K562 (cell line): ENCODE data around the gene NTPCR. TPM values are rescaled to one million over a fixed set of nuclear protein-coding genes. Genes with fewer than 3 reads are reported as not detected.

Source experiments
- ATAC-seq: fragments of 200-7000 bp; cut with Tn5 transposase; 3 replicates; pipeline ENCODE4 v1.9.1; 2020; ENCODE audit warnings: moderate library complexity
- BruUV-seq: library from RNA; stranded (reverse); fragments of 400-500 nt; replicated peaks from 2 replicates; lab custom pipeline; 2021; lab: Mats Ljungman, UMichigan
- CTCF ChIA-PET: fragments of 300-600 bp; formaldehyde crosslinking; extraction: SDS; loops from one replicate; lab custom pipeline; 2021; ENCODE audit warnings: low intra/inter-chr PET ratio; lab: Yijun Ruan, JAX
- POLR2A ChIA-PET: fragments of 300-600, 350-650 bp; sonication (Branson Sonifier 250); formaldehyde crosslinking; extraction: SDS; loops from one replicate; lab custom pipeline; 2021; ENCODE audit warnings: antibody characterized with exemption, inconsistent platforms; lab: Yijun Ruan, JAX
- DNase-seq, 4 experiments: peaks; one replicate each; pipeline versions ENCODE4 v3.0.0 to v3.0.0-alpha.2; 2011 to 2018; ENCODE audit warnings: low spot score in 3 of 4, mixed read lengths in 3 of 4; ENCODE audit errors: extremely low read depth in 1 of 4
- FAIRE-seq: peaks from 2 replicates; lab custom pipeline; 2011; peaks lifted over from hg19 to GRCh38; lab: Jason Lieb, UNC
- H2AFZ ChIP-seq: 2 replicates; pipeline ENCODE4 v1.6.0; 2011; ENCODE audit warnings: low read depth, low read length, control low read depth, inconsistent platforms
- H3K27ac ChIP-seq: fragments of 200-600 bp; 3 replicates; pipeline ENCODE4 v1.8.0; 2011; ENCODE audit warnings: low read depth, mild to moderate bottlenecking, control low read depth, inconsistent platforms, low read length, moderate library complexity, mixed read lengths; ENCODE audit errors: extremely low read depth
- H3K27me3 ChIP-seq, 2 experiments: fragments of 300-600 bp in 1 of 2; 2 replicates in 1 of 2; 3 replicates in 1 of 2; pipeline versions ENCODE4 v1.6.0 to v1.8.0; 2011; ENCODE audit warnings: inconsistent platforms in 2 of 2, low read length in 2 of 2, mild to moderate bottlenecking in 1 of 2, mixed read lengths in 1 of 2, moderate library complexity in 1 of 2; ENCODE audit not compliant: control insufficient read depth in 2 of 2, insufficient read depth in 2 of 2
- H3K36me3 ChIP-seq: fragments of 300-600 bp; 3 replicates; pipeline ENCODE4 v1.8.0; 2011; ENCODE audit warnings: mild to moderate bottlenecking, low read length, inconsistent platforms; ENCODE audit not compliant: control insufficient read depth, insufficient read depth
- H3K4me1 ChIP-seq, 2 experiments: fragments of 200-600 bp in 1 of 2; replicated peaks in 1 of 2; 2 replicates in 1 of 2; 3 replicates in 1 of 2; pipeline versions ENCODE4 v1.5.1 to v1.8.0; 2011; ENCODE audit warnings: inconsistent platforms in 2 of 2, low read length in 2 of 2, mild to moderate bottlenecking in 1 of 2, mixed read lengths in 1 of 2, moderate library complexity in 1 of 2; ENCODE audit not compliant: control insufficient read depth in 2 of 2, insufficient read depth in 2 of 2
- H3K4me2 ChIP-seq: 2 replicates; pipeline ENCODE4 v1.6.1; 2011; ENCODE audit warnings: low read length, control low read depth, inconsistent platforms, mixed read lengths; ENCODE audit not compliant: insufficient read depth
- H3K4me3 ChIP-seq: fragments of 200-600 bp; sonication (generic), shearing (Covaris generic); 2 replicates; pipeline ENCODE4 v1.5.1; 2016; ENCODE audit warnings: control low read depth, inconsistent platforms
- H3K79me2 ChIP-seq: fragments of 200-600 bp; 3 replicates; pipeline ENCODE4 v1.8.0; 2011; ENCODE audit warnings: low read length, inconsistent platforms; ENCODE audit not compliant: control insufficient read depth, insufficient read depth
- H3K9ac ChIP-seq, 2 experiments: 2 replicates each; pipeline versions ENCODE4 v1.6.0 to v1.6.1; 2011; ENCODE audit warnings: low read depth in 2 of 2, low read length in 2 of 2, control low read depth in 1 of 2, inconsistent platforms in 1 of 2, mild to moderate bottlenecking in 1 of 2, mixed read lengths in 1 of 2; ENCODE audit not compliant: insufficient read depth in 1 of 2
- H3K9me1 ChIP-seq: one replicate; pipeline ENCODE4 v1.6.0; 2011; ENCODE audit warnings: inconsistent platforms, mild to moderate bottlenecking, low read length, moderate library complexity; ENCODE audit not compliant: control insufficient read depth, insufficient read depth
- H3K9me3 ChIP-seq: replicated peaks from 2 replicates; pipeline ENCODE4 v1.5.1; 2011; ENCODE audit warnings: low read depth, low read length, inconsistent platforms; ENCODE audit not compliant: control insufficient read depth, insufficient read depth
- H4K20me1 ChIP-seq: replicated peaks from 2 replicates; pipeline ENCODE4 v1.6.1; 2011; ENCODE audit warnings: low read length, inconsistent platforms, mixed read lengths; ENCODE audit not compliant: control insufficient read depth, insufficient read depth
- ARHGAP35 ChIP-seq: fragments of 450-650 bp; IDR thresholded peaks from 2 replicates; pipeline ENCODE4 v1.6.1; 2018; ENCODE audit not compliant: partially characterized antibody
- BHLHE40 ChIP-seq: IDR thresholded peaks from 2 replicates; pipeline ENCODE4 v1.6.1; 2011; ENCODE audit warnings: low read length, improper control_type of control experiment
- BRD9 ChIP-seq: fragments of 450-650 bp; IDR thresholded peaks from 2 replicates; pipeline ENCODE4 v1.6.1; 2018; ENCODE audit warnings: low read depth; ENCODE audit not compliant: partially characterized antibody
- CBX1 ChIP-seq: sonication (generic); IDR thresholded peaks from 2 replicates; pipeline ENCODE4 v1.6.1; 2016; ENCODE audit warnings: antibody characterized with exemption, low read depth, mild to moderate bottlenecking
- CBX3 ChIP-seq, 2 experiments: IDR thresholded peaks; 1 replicate in 1 of 2; 2 replicates in 1 of 2; pipeline ENCODE4 v1.6.1; 2012; ENCODE audit warnings: inconsistent platforms in 2 of 2, low read length in 2 of 2, borderline replicate concordance in 1 of 2, control low read depth in 1 of 2
- HMG20B ChIP-seq: fragments of 250-450 bp; sonication (Bioruptor Pico); IDR thresholded peaks from 2 replicates; pipeline ENCODE4 v1.5.0; 2021; ENCODE audit warnings: mild to moderate bottlenecking
- HNRNPUL1 ChIP-seq: fragments of 200-400 bp; formaldehyde crosslinking; IDR thresholded peaks from 2 replicates; pipeline ENCODE4 v1.6.1; 2017; ENCODE audit warnings: low read length
- NR2F6 ChIP-seq: fragments of 450-650 bp; formaldehyde crosslinking; IDR thresholded peaks from 2 replicates; pipeline ENCODE4 v1.4.0; 2020; ENCODE audit warnings: mild to moderate bottlenecking
- RBFOX2 ChIP-seq: fragments of 200-400 bp; formaldehyde crosslinking; IDR thresholded peaks from 2 replicates; pipeline ENCODE4 v1.6.1; 2017; ENCODE audit warnings: low read depth, mild to moderate bottlenecking, low read length, moderate library complexity
- SIRT6 ChIP-seq: IDR thresholded peaks from one replicate; pipeline ENCODE4 v1.6.1; 2012; ENCODE audit warnings: low read depth, mild to moderate bottlenecking, control low read depth, inconsistent platforms, low read length, moderate library complexity
- STAT5A ChIP-seq: IDR thresholded peaks from 2 replicates; pipeline ENCODE4 v1.6.1; 2012; ENCODE audit warnings: low read length, inconsistent platforms, borderline replicate concordance
- TAF15 ChIP-seq: fragments of 200-400 bp; formaldehyde crosslinking; IDR thresholded peaks from 2 replicates; pipeline ENCODE4 v1.6.1; 2017; ENCODE audit warnings: mild to moderate bottlenecking, low read depth, low read length, moderate library complexity
- TAF7 ChIP-seq: fragments of 450-650 bp; IDR thresholded peaks from 2 replicates; pipeline ENCODE4 v1.6.1; 2016; ENCODE audit warnings: missing genetic modification characterization, missing compliant biosample characterization
- ZBTB26 ChIP-seq: fragments of 450-650 bp; formaldehyde crosslinking; IDR thresholded peaks from 2 replicates; pipeline ENCODE4 v1.4.0; 2022; ENCODE audit warnings: missing genetic modification characterization
- ZBTB43 ChIP-seq: sonication (generic); formaldehyde crosslinking; IDR thresholded peaks from 2 replicates; pipeline ENCODE4 v1.8.0; 2023; ENCODE audit warnings: mild to moderate bottlenecking, missing genetic modification reagents
- ZNF57 ChIP-seq: fragments of 450-650 bp; formaldehyde crosslinking; IDR thresholded peaks from 2 replicates; pipeline ENCODE4 v1.4.0; 2020; ENCODE audit warnings: mild to moderate bottlenecking, moderate library complexity
- ZNF785 ChIP-seq: fragments of 250-450 bp; sonication (Bioruptor Pico); IDR thresholded peaks from 2 replicates; pipeline ENCODE4 v1.4.0; 2020; ENCODE audit warnings: mild to moderate bottlenecking
- WGBS: fragments of 100-300 bp; shearing (Covaris generic); methylation state at CpG from one replicate; pipeline ENCODE4 v1.1.6; 2016; ENCODE audit warnings: low coverage, mixed read lengths; ENCODE audit not compliant: insufficient coverage; ENCODE audit errors: missing lambda C conversion rate; 5-methylcytosine and 5-hydroxymethylcytosine counted together
- in situ Hi-C: fragments of 300-500 bp; cut with MboI; formaldehyde crosslinking; loops from 4 replicates; pipeline ENCODE4 v1.15.0; 2018; ENCODE audit warnings: inconsistent platforms, mixed read lengths
- intact Hi-C: fragments of 100-400 bp; cut with micrococcal nuclease; formaldehyde crosslinking; loops from 2 replicates; pipeline ENCODE4 v1.14.2; 2022
- polyA plus RNA-seq, 8 experiments: library from polyadenylated mRNA; depleted of rRNA in 4 of 8; stranded (reverse) in 5 of 8; unstranded in 3 of 8; fragments of >200 nt; fragmentation: Nextera tagmentation in 2 of 8; fragmentation: Illumina TruSeq in 1 of 8; extraction: Ambion mirVana in 2 of 8; extraction: Trizol in 1 of 8; gene quantifications; 2 replicates each; pipeline versions ENCODE4 v1.2.1 to v1.2.3, GENCODE V29; 2011 to 2014; ENCODE audit warnings: inconsistent platforms in 1 of 8, missing spikeins in 1 of 8
- total RNA-seq, 7 experiments: library from RNA; depleted of rRNA in 6 of 7; stranded (reverse); fragments of >200 nt in 6 of 7; fragmentation: Illumina TruSeq in 2 of 7; extraction: Trizol in 2 of 7; gene quantifications; 2 replicates each; pipeline versions ENCODE4 v1.2.1 to v1.2.3, GENCODE V29; 2011 to 2021; ENCODE audit warnings: low replicate concordance in 1 of 7
- TF ChIP-seq, protein P1 (sequence below): fragments of 250-450 bp; sonication (Bioruptor Pico); IDR thresholded peaks from 2 replicates; pipeline ENCODE4 v1.9.0; 2021; ENCODE audit warnings: mild to moderate bottlenecking, inconsistent platforms

Gene NTPCR
- total and polyA plus RNA-seq, 9 of the 15 experiments (the other 6 are each of a cell fraction or from before 2014, with no cell fraction given), result 19.3 to 105 (median 48.8) TPM

GRCh38 chr1:232980986-232981560 is 30.7 kb downstream of the NTPCR start:
- ChIA-PET POLR2A (interaction anchor here (2.0 kb wide), 2 partner anchors 15 to 19 kb away, joined by 6 to 7 read pairs; no protein-coding TSS in a partner anchor), CTCF (no interaction called here)
- peaks cover 19 to 31% of the 10 kb centered on the region in 2 experiments; a peak in 4 of 5 replicates for H3K27me3 ChIP-seq
- peaks cover 10% of the 10 kb centered on the region; the same call in 2 of the 3 replicates for H3K36me3 ChIP-seq
- no peak for FAIRE-seq
- in situ Hi-C loops, result no loop called here
- no peaks in the 10 kb centered on the region for H3K79me2 ChIP-seq
- peaks cover 0 to 7% of the 10 kb centered on the region in 2 experiments; a peak in 1 of 5 replicates for H3K4me1 ChIP-seq
- DNase-seq, result no peak
- H2AFZ ChIP-seq, result no peak overlapping the region
- H3K4me2 ChIP-seq, result no peak overlapping the region
- no peak overlapping the region for H3K27ac ChIP-seq
- H4K20me1 ChIP-seq, result no peaks in the 10 kb centered on the region
- 45% methylated on average over 9 of the region's 9 CpGs for WGBS
- intact Hi-C loops, result no loop called here
- ATAC-seq, result no peak
- no peaks in the 10 kb centered on the region for H3K9me3 ChIP-seq
- no peak overlapping the region for H3K9ac ChIP-seq
- no peaks in the 10 kb centered on the region for H3K9me1 ChIP-seq
- no TSS peak for BruUV-seq
- no peak for TF ChIP-seq HNRNPUL1
- TF ChIP-seq ZBTB43 (CRISPR knock-in tag), result no peak
- no peak for TF ChIP-seq SIRT6
- TF ChIP-seq ZNF57, result no peak
- no peak for TF ChIP-seq HMG20B (CRISPR knock-in tag)
- no peak for TF ChIP-seq BRD9
- TF ChIP-seq ARHGAP35, result no peak
- no peak for TF ChIP-seq BHLHE40
- TF ChIP-seq ZBTB26 (CRISPR knock-in tag), result no peak
- TF ChIP-seq, protein P1, sequence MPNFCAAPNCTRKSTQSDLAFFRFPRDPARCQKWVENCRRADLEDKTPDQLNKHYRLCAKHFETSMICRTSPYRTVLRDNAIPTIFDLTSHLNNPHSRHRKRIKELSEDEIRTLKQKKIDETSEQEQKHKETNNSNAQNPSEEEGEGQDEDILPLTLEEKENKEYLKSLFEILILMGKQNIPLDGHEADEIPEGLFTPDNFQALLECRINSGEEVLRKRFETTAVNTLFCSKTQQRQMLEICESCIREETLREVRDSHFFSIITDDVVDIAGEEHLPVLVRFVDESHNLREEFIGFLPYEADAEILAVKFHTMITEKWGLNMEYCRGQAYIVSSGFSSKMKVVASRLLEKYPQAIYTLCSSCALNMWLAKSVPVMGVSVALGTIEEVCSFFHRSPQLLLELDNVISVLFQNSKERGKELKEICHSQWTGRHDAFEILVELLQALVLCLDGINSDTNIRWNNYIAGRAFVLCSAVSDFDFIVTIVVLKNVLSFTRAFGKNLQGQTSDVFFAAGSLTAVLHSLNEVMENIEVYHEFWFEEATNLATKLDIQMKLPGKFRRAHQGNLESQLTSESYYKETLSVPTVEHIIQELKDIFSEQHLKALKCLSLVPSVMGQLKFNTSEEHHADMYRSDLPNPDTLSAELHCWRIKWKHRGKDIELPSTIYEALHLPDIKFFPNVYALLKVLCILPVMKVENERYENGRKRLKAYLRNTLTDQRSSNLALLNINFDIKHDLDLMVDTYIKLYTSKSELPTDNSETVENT (CRISPR knock-in tag), result no peak
- TF ChIP-seq TAF7 (tag), result no peak
- no peak for TF ChIP-seq ZNF785 (CRISPR knock-in tag)
- no peak for TF ChIP-seq STAT5A
- no peak for TF ChIP-seq NR2F6 (CRISPR knock-in tag)
- TF ChIP-seq RBFOX2, result no peak
- no peak for TF ChIP-seq TAF15
- TF ChIP-seq CBX3 (IDR thresholded peaks at IDR 0.05; ENCODE audit: borderline replicate concordance in 1 of 2, low read length in 2 of 2), result no peak
- no peak for TF ChIP-seq CBX1
- H3K4me3 ChIP-seq, result no peak overlapping the region
